ENCODE data around the gene CDK6.
"Not testable (repeated sequence)": the region's sequence is repeated elsewhere in the genome, so short reads cannot be mapped to it uniquely, and the experiment has no call there.

Gene CDK6

GRCh38 chr7:92613720-92614119, 222.7 kb downstream of the CDK6 start:
- no peak for DNase-seq

- no peak for DNase-seq
Measured at GRCh38 chr7:92613214-92613613, 223.2 kb downstream of the CDK6 start.

GRCh38 chr7:92612501-92612900, 223.9 kb downstream of the CDK6 start:
- no peak for DNase-seq

- no peak for DNase-seq
Measured at GRCh38 chr7:92611735-92612134, 224.6 kb downstream of the CDK6 start.

GRCh38 chr7:92609921-92610518, 226.4 kb downstream of the CDK6 start:
- no peak for DNase-seq

- no peak for DNase-seq
Measured at GRCh38 chr7:92608380-92609322, 227.7 kb downstream of the CDK6 start.

GRCh38 chr7:92606985-92607384, 229.4 kb downstream of the CDK6 start:
- DNase-seq: no peak

GRCh38 chr7:92604517-92604916, 231.9 kb downstream of the CDK6 start:
- DNase-seq: not testable (repeated sequence)

GRCh38 chr7:92603089-92603445, 233.3 kb downstream of the CDK6 start:
- DNase-seq: no peak

GRCh38 chr7:92602352-92603088, 233.9 kb downstream of the CDK6 start:
- no peak for DNase-seq

- DNase-seq: no peak
Measured at GRCh38 chr7:92598310-92598981, 237.9 kb downstream of the CDK6 start.

- DNase-seq: no peak
Measured at GRCh38 chr7:92595281-92595680, 241.1 kb downstream of the CDK6 start.

- no peak for DNase-seq
Measured at GRCh38 chr7:92594746-92595145, 241.6 kb downstream of the CDK6 start.

GRCh38 chr7:92590711-92591310, 245.6 kb downstream of the CDK6 start:
- no peak for DNase-seq

- no peak for DNase-seq
Measured at GRCh38 chr7:92589056-92589455, 247.3 kb downstream of the CDK6 start.

- DNase-seq: no peak
Measured at GRCh38 chr7:92588561-92588960, 247.8 kb downstream of the CDK6 start.

GRCh38 chr7:92586841-92587240, 249.5 kb downstream of the CDK6 start:
- no peak for DNase-seq

- DNase-seq: no peak
Measured at GRCh38 chr7:92586403-92586802, 250.0 kb downstream of the CDK6 start.

- no peak for DNase-seq
Measured at GRCh38 chr7:92584953-92585352, 251.4 kb downstream of the CDK6 start.

- no peak for DNase-seq
Measured at GRCh38 chr7:92582948-92583347, 253.4 kb downstream of the CDK6 start.

GRCh38 chr7:92576296-92576695, 260.1 kb downstream of the CDK6 start:
- DNase-seq: no peak

GRCh38 chr7:92569137-92569536, 267.2 kb downstream of the CDK6 start:
- no peak for DNase-seq

GRCh38 chr7:92567460-92567859, 268.9 kb downstream of the CDK6 start:
- DNase-seq: no peak

All from effector CD8-positive, alpha-beta T cell (primary cell).